GM12878 (cell line): ENCODE measurements around the gene RASGRF1. TPM values are rescaled to one million over a fixed set of nuclear protein-coding genes. Genes with fewer than 3 reads are reported as not detected.

Source experiments
- BCL11A ChIP-seq: IDR thresholded peaks from 2 replicates; pipeline ENCODE4 v1.6.1; 2011; ENCODE audit warnings: low read depth, low read length
- BHLHE40 ChIP-seq, 2 experiments: fragments of 450-650 bp in 1 of 2; IDR thresholded peaks; 2 replicates each; pipeline ENCODE4 v1.6.1; 2011 to 2017; ENCODE audit warnings: low read depth in 2 of 2, borderline replicate concordance in 1 of 2, improper control_type of control experiment in 1 of 2, low read length in 1 of 2, mild to moderate bottlenecking in 1 of 2
- CHD1 ChIP-seq: IDR thresholded peaks from 2 replicates; pipeline ENCODE4 v1.6.1; 2012; ENCODE audit warnings: low read depth, low read length, improper control_type of control experiment
- IKZF1 ChIP-seq: fragments of 450-650 bp; conservative IDR thresholded peaks from 2 replicates; pipeline ENCODE4 v1.6.1; 2017; ENCODE audit warnings: antibody characterized with exemption, mild to moderate bottlenecking
- LARP7 ChIP-seq: fragments of 450-650 bp; IDR thresholded peaks from 2 replicates; pipeline ENCODE4 v1.6.1; 2017; ENCODE audit warnings: mild to moderate bottlenecking
- TAF1 ChIP-seq: IDR thresholded peaks from 2 replicates; pipeline ENCODE4 v1.6.1; 2011; ENCODE audit warnings: mild to moderate bottlenecking, low read depth, low read length, borderline replicate concordance
- ZNF687 ChIP-seq: fragments of 450-650 bp; IDR thresholded peaks from 2 replicates; pipeline ENCODE4 v1.6.1; 2017; ENCODE audit warnings: mild to moderate bottlenecking, moderate library complexity
- polyA plus RNA-seq, 11 experiments: library from polyadenylated mRNA; depleted of rRNA in 4 of 11; unstranded in 6 of 11; stranded (reverse) in 5 of 11; fragments of >200 nt; fragmentation: Nextera tagmentation in 4 of 11; fragmentation: Illumina TruSeq in 1 of 11; extraction: Ambion mirVana in 4 of 11; extraction: Trizol in 1 of 11; gene quantifications; 1 replicate in 1 of 11; 2 replicates in 10 of 11; pipeline versions ENCODE4 v1.2.1 to v1.2.3, GENCODE V29; 2011 to 2016; ENCODE audit warnings: inconsistent platforms in 2 of 11, missing spikeins in 2 of 11, low read depth in 1 of 11
- total RNA-seq, 4 experiments: library from RNA; depleted of rRNA in 3 of 4; stranded (reverse); fragments of >200 nt in 3 of 4; fragmentation: Illumina TruSeq in 1 of 4; extraction: Trizol in 1 of 4; gene quantifications; 2 replicates each; pipeline versions ENCODE4 v1.2.1 to v1.2.3, GENCODE V29; 2013 to 2021

RASGRF1 gene
- total and polyA plus RNA-seq, 10 of the 15 experiments (the other 5 are each of a cell fraction or from before 2014, with no cell fraction given): 0.20 to 1.9 (median 0.86) TPM

GRCh38 chr15:78978601-78979179, 111.9 kb downstream of the RASGRF1 start (continued):
- TF ChIP-seq IKZF1: peak; percentile 41
- TF ChIP-seq TAF1: 0 out of 2 replicates have a peak, but pooled peaks have one; percentile 34
- TF ChIP-seq LARP7: no peak
- 0 out of 2 replicates have a peak, but pooled peaks have one; percentile 22 for TF ChIP-seq ZNF687
- 0 out of 4 replicates have a peak, but pooled peaks of 1 of the 2 experiments have one; percentile 11 for TF ChIP-seq BHLHE40 (IDR thresholded peaks at IDR 0.05; ENCODE audit: borderline replicate concordance in 1 of 2, low read depth in 2 of 2, low read length in 1 of 2)
- TF ChIP-seq CHD1: no peak
- no peak for TF ChIP-seq BCL11A
